Measurements from ENCODE around the gene FCHO1.

FCHO1 gene

DNA sequence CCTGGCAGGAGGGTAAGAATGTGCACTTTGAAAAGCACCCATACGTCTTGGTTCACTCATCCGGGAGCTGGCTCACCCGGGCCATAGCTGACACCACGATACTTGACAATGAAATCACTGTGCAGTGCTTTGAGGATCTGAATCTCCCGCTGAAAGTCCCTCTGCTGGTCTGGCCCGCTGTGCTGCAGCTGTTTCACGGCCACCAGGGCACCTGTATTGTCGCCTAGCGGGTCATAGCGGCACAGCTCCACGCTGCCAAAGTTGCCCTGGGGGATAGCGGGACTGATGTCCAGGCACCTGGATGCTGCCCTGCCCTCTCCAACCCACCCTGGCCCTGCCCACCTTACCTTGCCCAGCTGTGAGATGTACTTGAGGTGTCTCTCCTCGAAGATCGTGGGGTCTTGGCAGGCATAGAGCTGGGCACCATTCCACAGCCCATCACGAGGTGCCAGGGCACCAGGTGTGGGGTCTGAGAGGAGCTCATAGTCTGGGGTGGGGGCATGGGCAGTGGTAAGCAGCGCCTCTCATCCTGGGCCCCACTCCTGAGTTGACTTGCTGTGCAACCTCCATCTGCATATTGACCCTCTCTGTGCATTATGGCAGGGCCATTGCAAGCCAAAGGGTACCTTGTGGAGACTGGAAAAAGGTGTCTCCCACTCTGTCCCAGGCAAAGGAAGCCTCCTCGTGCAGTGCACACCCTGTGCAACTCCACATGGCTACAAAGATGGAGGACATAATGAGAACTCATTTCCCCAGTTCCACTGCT lies 81.3 kb downstream of the FCHO1 start:
- no peak for DNase-seq

- DNase-seq = no peak
Observed at GRCh38 chr19:17834350-17835181, 83.3 kb downstream of the FCHO1 start.

- no peak for DNase-seq
Observed at GRCh38 chr19:17835182-17836006, 84.1 kb downstream of the FCHO1 start.

DNA sequence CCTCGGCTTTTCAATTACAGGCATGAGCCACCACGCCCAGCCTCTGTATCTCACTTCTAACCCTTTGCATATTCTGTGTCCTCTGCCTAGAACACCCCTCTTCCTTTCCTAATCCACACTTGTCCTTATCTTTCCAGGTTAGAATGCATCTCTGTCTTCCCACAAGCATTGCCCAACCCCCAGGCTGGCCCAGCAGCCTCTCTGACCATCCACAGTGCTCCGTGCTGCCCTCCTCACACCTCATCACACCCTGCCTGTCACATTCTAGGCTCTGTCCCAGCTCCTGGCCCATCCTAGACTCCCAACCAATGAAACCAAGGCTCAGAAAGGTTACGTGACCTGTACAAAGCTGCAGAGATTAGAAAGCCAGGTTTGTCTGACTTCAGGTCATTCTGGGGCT lies 85.3 kb downstream of the FCHO1 start:
- DNase-seq = no peak

GRCh38 chr19:17837972-17838371 lies 86.7 kb downstream of the FCHO1 start:
- DNase-seq = no peak

All from NCI-H1436 treated with DMSO at 0.1 percent for 48 hours (cell line).